HT-29 (cell line): Measurements from ENCODE around the gene RAD21L1. TPM values are rescaled to one million over a fixed set of nuclear protein-coding genes. Genes with fewer than 3 reads are reported as not detected.

Experiments
- DNase-seq: peaks from one replicate; pipeline ENCODE4 v3.0.0-alpha.2; 2015; ENCODE audit warnings: low spot score
- total RNA-seq: library from RNA; depleted of rRNA; stranded (reverse); fragments of >200 nt; shearing (Covaris generic); gene quantifications from 2 replicates; pipeline ENCODE4 v1.2.3, GENCODE V29; 2014

The RAD21L1 gene
- total RNA-seq, 1 experiment from 2014 or later, result not detected

DNA sequence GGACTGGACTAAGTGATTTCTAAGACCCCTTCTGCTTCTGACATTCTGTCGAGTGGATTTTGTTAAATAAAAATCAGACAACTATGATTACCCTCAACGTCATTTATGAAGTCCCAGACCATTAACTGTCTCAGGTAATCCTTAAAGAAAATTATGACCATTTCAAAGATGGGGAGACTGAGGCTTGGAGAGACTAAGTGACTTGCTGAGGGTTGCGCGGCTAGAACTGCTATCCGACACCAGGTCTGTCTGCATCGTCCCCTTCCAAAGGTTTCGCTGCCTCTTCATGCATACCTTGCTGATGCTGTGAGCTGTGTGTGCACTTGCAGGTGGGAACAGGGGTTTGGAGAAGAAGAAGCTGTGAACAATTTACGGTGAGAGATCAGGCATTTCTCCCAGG lies 43.4 kb downstream of the RAD21L1 start:
- DNase-seq, result no peak

DNA sequence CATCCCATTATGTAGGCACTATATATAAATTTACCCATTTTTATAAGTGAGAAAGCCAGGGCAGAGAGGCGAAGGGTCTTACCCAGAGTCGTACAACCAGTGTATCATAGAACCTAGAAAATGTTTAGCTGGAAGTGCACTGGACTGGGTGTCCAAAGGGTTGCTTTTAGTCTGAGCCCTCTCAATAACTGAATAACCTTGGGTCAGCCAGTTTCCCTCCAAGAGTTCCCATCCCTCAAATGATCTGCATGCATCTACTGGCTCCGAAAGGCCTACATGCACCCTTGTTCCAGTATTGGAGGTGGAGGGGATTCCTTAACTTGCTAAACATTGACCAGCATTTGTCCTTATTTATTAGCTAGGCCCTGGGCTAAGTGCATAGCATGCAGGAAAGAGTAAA lies 44.0 kb downstream of the RAD21L1 start:
- DNase-seq, result no peak

DNA sequence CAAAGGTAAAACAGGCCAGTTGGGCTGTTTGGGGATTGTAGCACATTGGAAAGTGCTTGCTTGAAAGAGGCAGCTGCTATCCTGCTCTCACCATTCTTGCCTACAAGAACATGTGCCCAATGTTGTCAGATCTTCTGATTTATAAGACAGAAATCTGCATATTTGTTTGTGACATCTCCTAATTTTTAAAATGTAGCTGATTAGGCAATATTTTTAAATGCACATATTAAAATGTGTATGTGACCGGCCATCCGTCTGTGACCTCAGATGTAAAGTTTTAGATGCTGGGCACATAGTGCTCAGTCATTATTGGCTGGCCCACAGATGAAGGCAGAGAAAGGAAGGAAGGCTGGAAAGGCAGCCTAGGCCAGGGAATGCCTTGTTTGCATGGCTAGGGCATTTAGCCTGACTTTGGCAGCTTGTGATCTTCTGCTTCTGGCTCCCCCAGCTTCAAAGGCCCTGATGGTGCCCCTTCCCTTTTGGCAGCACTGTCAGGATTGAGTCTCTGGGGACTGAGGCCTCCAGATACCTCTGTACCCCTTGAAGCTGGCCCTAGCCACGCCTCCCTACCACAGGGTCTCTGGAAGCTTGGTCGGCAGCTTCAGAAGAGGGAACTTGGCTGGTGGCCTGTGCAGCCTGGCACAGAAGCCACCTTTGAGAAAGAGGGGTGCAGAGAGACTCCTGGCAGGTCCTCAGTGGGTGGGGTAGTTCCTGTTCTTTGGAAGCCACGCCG lies 46.7 kb downstream of the RAD21L1 start:
- DNase-seq, result no peak

GRCh38 chr20:1273366-1273765 lies 47.5 kb downstream of the RAD21L1 start:
- no peak for DNase-seq

GRCh38 chr20:1274485-1275311 lies 48.9 kb downstream of the RAD21L1 start:
- peak; percentile 18 for DNase-seq

DNA sequence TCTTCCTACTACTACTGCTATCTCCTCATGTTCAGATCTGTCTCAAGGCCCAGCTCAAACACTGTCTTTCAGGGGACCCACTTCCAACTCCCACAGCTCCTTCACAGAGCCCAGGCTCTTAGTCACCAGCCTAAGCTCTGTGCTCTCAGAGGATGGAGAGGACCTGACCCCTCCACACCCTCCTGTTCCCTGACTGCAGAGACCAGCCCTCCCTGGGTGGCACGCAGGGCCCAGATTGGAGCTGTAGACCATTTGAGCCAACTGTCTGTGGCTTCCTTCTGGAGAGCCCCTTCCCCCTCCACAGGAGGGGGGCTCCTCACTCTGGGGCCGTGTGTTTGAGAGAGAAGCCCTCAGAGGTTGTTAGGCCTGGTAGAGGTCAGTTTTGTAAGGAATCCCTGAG lies 50.1 kb downstream of the RAD21L1 start:
- no peak for DNase-seq

DNA sequence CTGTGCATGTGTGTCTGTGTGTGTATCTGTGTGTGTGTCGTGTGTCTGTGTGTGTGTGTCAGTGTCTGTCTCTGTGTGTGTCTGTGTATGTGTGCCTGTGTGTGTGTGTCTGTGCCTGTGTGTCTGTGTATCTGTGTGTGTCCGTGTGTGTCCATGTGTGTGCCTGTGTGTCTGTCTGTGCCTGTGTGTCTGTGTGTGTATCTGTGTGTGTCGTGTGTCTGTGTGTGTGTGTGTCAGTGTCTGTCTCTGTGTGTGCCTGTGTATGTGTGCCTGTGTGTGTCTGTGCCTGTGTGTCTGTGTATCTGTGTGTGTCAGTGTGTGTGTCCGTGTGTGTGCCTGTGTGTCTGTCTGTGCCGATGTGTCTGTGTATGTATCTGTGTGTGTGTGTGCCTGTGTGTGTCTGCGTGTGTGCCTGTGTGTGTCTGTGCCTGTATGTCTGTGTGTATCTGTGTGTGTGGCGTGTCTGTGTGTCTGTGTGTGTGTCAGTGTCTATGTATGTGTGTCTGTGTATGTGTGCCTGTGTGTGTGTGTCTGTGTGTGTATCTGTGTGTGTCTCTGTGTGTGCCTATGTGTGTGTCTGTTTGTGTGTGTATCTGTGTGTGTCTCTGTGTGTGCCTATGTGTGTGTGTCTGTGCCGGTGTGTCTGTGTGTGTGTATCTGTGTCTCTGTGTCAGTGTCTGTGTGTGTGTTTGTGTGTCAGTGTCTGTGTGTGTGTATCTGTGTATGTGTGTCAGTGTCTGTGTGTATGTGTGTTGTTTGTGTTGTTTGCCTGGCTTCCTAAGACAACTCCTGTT lies 51.9 kb downstream of the RAD21L1 start:
- DNase-seq, result no peak

GRCh38 chr20:1278993-1279392 lies 53.1 kb downstream of the RAD21L1 start:
- DNase-seq, result no peak

- no peak for DNase-seq
Measured at GRCh38 chr20:1280195-1281102, 54.6 kb downstream of the RAD21L1 start.

GRCh38 chr20:1281279-1282057 lies 55.6 kb downstream of the RAD21L1 start:
- no peak for DNase-seq

DNA sequence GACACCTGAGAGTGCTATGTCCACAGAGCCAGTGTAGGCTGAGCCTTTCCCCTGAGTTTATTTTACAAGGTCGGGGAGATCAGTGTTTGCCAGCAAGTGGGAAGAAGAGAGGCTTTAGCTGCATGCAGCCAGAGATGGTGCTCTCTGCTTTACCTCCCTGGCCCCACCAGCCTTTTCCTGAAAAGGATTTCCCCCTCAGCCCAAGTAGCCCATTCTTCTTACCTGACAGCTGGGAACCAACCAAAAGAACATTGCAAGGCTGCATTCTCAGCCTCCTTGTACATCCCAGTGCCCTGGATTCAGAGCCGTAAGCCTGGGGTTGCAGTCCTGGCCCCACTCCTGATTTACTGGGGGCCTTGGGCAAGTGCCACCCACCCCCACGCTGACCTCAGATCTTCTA lies 57.1 kb downstream of the RAD21L1 start:
- DNase-seq, result no peak

DNA sequence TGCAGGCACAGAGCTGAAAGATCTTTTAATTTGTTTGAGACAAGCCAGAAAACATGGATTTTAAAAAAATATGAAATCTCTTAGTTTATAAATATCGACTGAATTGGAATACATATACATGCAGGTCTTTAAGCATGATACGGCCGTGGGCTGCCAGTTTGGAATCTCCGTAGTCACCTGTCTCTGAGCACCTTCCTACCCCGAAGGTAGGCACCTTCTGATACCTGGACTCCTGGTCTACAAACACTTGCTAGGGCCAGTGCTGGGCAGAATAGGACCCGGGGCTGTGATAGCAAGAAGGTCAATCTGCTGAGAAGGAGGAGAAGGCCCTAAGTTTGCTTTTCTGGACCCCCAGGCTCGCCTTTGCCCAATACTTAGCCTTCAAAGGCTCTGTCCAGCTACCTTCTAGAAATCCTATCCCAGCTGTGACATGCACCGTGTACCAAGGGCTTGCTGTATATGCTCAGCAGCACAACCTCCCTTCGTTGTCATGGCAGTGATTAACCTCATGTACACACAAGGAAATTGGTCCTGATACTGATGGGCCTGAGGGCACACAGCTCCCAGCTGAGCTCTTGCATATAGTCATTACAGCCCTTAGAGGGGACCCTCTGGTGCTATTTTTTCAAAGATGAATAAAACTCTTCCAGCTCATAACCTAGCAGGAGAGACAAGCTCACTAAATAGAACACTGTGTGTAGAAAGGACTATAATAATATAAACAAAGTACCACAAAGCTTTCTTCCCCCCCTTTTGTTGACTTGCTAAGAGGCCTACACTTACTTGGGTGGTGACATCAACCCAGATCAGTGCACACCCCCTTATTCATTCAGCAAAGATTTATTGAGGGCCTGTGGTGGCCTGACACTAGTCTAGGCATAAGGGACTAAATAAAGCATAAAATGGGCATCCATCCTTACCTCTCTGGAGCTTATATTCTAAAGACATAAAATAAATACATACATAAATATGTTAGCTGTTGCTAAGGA lies 58.0 kb downstream of the RAD21L1 start:
- DNase-seq, result no peak

- no peak for DNase-seq
Measured at GRCh38 chr20:1286267-1287024, 60.6 kb downstream of the RAD21L1 start.

- DNase-seq, result no peak
Measured at GRCh38 chr20:1287306-1287705, 61.5 kb downstream of the RAD21L1 start.

DNA sequence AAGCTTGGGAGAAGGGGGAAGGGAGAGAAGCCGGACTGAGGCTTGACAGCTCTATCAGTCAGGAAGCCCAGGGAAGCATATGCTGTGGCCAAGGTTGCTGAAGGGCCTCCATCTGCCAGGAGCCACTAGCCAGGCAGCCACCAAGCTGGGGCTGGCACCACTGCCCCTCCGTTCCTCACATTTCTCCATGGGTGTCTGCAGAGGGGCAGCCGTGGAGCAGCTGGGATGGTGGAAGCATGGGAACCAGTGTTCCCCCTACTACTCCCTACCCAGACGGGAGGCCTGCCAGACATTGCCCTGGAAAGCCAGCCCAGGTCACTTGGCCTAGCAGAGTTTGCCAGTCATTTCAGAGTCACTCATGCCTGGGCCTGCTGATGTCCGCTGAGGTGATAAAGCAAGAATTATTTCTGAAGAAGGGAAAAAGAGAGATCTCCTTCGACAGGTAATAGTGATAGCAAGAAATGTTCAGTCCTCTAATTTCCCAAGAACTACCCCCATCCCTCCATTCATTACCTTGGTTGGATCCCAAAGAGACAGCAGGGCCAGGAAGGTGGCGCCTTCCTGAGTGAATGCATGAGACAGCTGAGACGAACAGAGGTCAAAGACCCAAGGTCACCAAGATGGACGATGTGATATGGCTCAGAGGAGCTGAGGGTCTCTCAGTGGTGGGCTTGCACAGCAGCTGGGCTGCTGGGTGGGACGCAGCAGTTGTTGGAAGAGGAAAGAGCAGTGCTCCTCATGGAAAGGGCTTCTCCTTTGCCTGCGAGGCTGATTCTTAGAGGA lies 62.1 kb downstream of the RAD21L1 start:
- no peak for DNase-seq

DNA sequence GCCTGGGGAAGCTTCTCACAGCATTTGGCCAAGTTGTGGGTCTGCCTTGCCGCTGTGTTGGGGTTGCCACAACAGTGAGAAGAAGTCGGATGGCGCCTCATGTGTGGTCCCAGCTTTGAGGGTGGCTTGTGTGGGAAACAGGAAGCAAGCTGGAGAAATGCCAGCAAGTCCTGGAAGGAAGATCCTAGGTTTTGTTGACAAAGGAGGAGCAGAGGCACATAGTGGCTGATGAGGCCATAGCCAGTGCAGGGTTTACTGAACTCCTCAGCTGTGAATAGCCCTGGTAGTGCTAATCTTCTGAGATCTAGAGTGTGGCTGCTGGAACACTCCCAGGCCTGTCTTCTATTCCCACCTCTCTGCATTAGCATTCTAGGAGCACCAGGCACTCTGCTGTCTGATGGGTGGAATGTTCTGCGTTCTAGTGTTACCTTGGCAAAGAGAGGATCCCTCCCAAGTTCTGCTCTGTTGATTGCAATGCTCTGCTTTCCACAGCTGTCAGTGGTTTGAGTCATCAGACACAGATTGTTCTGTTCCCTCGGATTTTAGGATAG lies 65.4 kb downstream of the RAD21L1 start:
- DNase-seq, result no peak

- no peak for DNase-seq
Measured at GRCh38 chr20:1292620-1293019, 66.8 kb downstream of the RAD21L1 start.
